Gastroesophageal sphincter (tissue), 4 donors: ENCODE measurements around the gene IL1RAP. TPM values are rescaled to one million over a fixed set of nuclear protein-coding genes. Genes with fewer than 3 reads are reported as not detected.
"Not testable (repeated sequence)": the region's sequence is repeated elsewhere in the genome, so short reads cannot be mapped to it uniquely, and the experiment has no call there.

Experiments
- ATAC-seq: fragments of 150-250 bp; one replicate; pipeline ENCODE4 v1.9.1; 2016; ENCODE audit warnings: mild to moderate bottlenecking, moderate library complexity
- H3K27ac ChIP-seq, 4 donors: fragments of 200-600 bp; sonication (generic) in 3 of 4; 1 replicate in 3 of 4; 2 replicates in 1 of 4; pipeline ENCODE4 v1.5.1; 2016 to 2019
- H3K27me3 ChIP-seq: fragments of 200-600 bp; sonication (generic); one replicate; pipeline ENCODE4 v1.5.1; 2019
- H3K36me3 ChIP-seq, 2 donors: fragments of 200-600 bp; sonication (generic); one replicate each; pipeline ENCODE4 v1.5.1; 2019; ENCODE audit warnings: control low read depth in 1 of 2
- H3K4me1 ChIP-seq, 3 donors: fragments of 200-600 bp; sonication (generic); 1 replicate in 2 of 3; 2 replicates in 1 of 3; pipeline ENCODE4 v1.5.1; 2016 to 2019; ENCODE audit warnings: control low read depth in 2 of 3
- H3K4me3 ChIP-seq, 2 donors: fragments of 200-600 bp; sonication (generic); one replicate each; pipeline ENCODE4 v1.5.1; 2019; ENCODE audit warnings: mild to moderate bottlenecking in 1 of 2, moderate library complexity in 1 of 2
- H3K9me3 ChIP-seq, 3 donors: fragments of 200-600 bp; sonication (generic); one replicate each; pipeline ENCODE4 v1.5.1; 2017 to 2019; ENCODE audit warnings: control low read depth in 2 of 3
- EP300 ChIP-seq: sonication (generic); formaldehyde crosslinking; IDR thresholded peaks from one replicate; pipeline ENCODE4 v1.6.1; 2017; ENCODE audit warnings: antibody characterized with exemption, mild to moderate bottlenecking
- POLR2A ChIP-seq, 2 donors: fragments of 450-650 bp; IDR thresholded peaks; one replicate each; pipeline ENCODE4 v1.6.1; 2017; ENCODE audit warnings: antibody characterized with exemption in 2 of 2, mild to moderate bottlenecking in 2 of 2, moderate library complexity in 1 of 2
- POLR2AphosphoS5 ChIP-seq: sonication (generic); formaldehyde crosslinking; IDR thresholded peaks from one replicate; pipeline ENCODE4 v1.6.1; 2017; ENCODE audit warnings: antibody characterized with exemption
- WGBS, 2 donors: methylation state at CpG; one replicate each; pipeline ENCODE4 v1.1.5; 2018; ENCODE audit warnings: low coverage in 1 of 2; 5-methylcytosine and 5-hydroxymethylcytosine counted together
- total RNA-seq, 4 donors: library from RNA; depleted of rRNA; stranded (reverse); fragments of >200 nt; gene quantifications; one replicate each; pipeline ENCODE4 v1.1.0, GENCODE V29; 2016
- TF ChIP-seq, protein P1 (sequence below), 4 experiments: fragments of 200-600 bp in 2 of 4; fragments of 450-650 bp in 2 of 4; sonication (generic) in 1 of 4; IDR thresholded peaks; one replicate each; pipeline ENCODE4 v1.5.1; 2017 to 2019; ENCODE audit warnings: antibody characterized with exemption in 4 of 4, mild to moderate bottlenecking in 2 of 4, moderate library complexity in 2 of 4

The IL1RAP gene
- total RNA-seq, 4 donors from 2014 or later = 3.2 to 11.0 (median 5.0) TPM

- Histone ChIP-seq H3K36me3 (no peaks in the 10 kb centered on the region), H3K27me3 (no peaks in the 10 kb centered on the region), H3K9me3 (no peaks in the 10 kb centered on the region), H3K27ac (no peak overlapping the region), H3K4me3 (no peak overlapping the region), H3K4me1 (peaks cover 0 to 16% (median 4%) of the 10 kb centered on the region in 3 donors)
- ATAC-seq = no peak
- WGBS, 2 donors = 95 to 100% methylated on average over 1 to 3 of the region's 3 CpGs
- TF ChIP-seq POLR2A (IDR thresholded peaks at IDR 0.05) (no peak), EP300 (no peak), POLR2AphosphoS5 (no peak)
- TF ChIP-seq, protein P1, sequence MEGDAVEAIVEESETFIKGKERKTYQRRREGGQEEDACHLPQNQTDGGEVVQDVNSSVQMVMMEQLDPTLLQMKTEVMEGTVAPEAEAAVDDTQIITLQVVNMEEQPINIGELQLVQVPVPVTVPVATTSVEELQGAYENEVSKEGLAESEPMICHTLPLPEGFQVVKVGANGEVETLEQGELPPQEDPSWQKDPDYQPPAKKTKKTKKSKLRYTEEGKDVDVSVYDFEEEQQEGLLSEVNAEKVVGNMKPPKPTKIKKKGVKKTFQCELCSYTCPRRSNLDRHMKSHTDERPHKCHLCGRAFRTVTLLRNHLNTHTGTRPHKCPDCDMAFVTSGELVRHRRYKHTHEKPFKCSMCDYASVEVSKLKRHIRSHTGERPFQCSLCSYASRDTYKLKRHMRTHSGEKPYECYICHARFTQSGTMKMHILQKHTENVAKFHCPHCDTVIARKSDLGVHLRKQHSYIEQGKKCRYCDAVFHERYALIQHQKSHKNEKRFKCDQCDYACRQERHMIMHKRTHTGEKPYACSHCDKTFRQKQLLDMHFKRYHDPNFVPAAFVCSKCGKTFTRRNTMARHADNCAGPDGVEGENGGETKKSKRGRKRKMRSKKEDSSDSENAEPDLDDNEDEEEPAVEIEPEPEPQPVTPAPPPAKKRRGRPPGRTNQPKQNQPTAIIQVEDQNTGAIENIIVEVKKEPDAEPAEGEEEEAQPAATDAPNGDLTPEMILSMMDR (IDR thresholded peaks at IDR 0.05) = no peak
Measured at GRCh38 chr3:190517687-190518086, 3.8 kb downstream of the IL1RAP start.

DNA sequence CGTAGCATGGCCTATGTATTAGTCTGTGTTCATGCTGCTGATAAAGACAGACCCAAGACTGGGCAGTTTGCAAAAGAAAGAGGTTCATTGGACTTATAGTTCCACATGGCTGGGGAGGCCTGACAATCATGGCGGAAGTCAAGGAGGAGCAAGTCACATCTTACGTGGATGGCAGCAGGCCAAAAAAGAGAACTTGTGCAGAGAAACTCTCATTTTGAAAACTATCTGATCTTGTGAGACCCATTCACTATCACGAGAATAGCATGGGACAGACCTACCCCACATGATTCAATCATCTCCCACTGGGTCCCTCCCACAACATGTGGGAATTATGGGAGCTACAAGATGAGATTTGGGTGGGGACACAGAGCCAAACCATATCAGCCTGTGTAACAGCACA, 4.6 kb downstream of the IL1RAP start:
- not testable (repeated sequence) for H3K36me3 ChIP-seq, H3K9me3 ChIP-seq, H3K27ac ChIP-seq, ATAC-seq, H3K4me3 ChIP-seq, H3K27me3 ChIP-seq
- WGBS, 2 donors = 70 to 81% methylated on average over 2 to 4 of the region's 4 CpGs
- peaks cover 0 to 11% (median 4%) of the 10 kb centered on the region in 3 donors for H3K4me1 ChIP-seq

DNA sequence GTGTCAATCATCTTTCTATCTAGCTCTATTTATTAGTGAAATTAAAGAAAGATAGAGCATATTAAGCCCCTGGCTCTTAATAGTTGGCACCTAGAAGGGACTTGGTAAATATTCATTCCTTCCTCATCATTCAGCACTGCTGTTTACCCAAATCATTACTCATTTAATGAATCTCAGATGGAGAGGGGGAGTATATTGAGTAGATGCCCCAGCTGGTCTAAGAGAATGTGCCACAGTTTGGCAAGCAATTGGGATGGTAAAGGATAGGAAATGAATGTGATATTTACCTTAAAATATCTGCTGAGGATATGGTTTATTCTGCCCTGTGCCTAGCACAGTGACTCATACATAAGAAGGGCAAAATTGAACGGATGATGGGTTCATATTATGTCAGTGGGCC, 6.0 kb downstream of the IL1RAP start:
- H3K4me3 ChIP-seq = no peak overlapping the region
- H3K9me3 ChIP-seq = no peaks in the 10 kb centered on the region
- H3K27ac ChIP-seq = no peak overlapping the region
- H3K27me3 ChIP-seq = no peaks in the 10 kb centered on the region
- H3K36me3 ChIP-seq = no peaks in the 10 kb centered on the region
- peaks cover 0 to 8% (median 4%) of the 10 kb centered on the region in 3 donors for H3K4me1 ChIP-seq
- no peak for TF ChIP-seq POLR2AphosphoS5
- TF ChIP-seq, protein P1 (IDR thresholded peaks at IDR 0.05) = no peak
- TF ChIP-seq EP300 = no peak
- no peak for TF ChIP-seq POLR2A (IDR thresholded peaks at IDR 0.05)
- WGBS, 2 donors = 86% methylated on average over 1 of the region's 1 CpG
- no peak for ATAC-seq

DNA sequence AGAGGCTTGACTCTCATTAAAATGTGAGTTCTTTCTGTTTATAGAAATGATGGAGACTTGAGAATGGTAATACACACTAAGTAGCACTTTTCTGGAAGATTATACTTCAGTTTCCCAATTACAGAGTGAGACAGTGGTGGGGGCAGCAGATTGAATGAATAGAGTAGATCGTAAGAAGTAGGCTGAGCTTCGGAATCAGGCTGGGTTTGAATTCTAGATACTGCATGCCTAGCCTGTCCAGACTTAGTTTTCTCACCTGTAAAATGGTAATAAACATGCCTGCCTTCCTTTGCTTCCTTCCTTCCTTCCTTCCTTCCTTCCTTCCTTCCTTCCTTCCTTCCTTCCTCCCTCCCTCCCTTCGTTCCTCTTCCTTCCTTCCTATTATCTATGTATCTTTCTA, 8.1 kb downstream of the IL1RAP start:
- H3K27ac ChIP-seq = no peak overlapping the region
- H3K4me1 ChIP-seq = no peaks in the 10 kb centered on the region
- H3K4me3 ChIP-seq = no peak overlapping the region
- no peaks in the 10 kb centered on the region for H3K9me3 ChIP-seq
- no peak for ATAC-seq
- no peaks in the 10 kb centered on the region for H3K36me3 ChIP-seq
- TF ChIP-seq, protein P1 (IDR thresholded peaks at IDR 0.05) = no peak
- TF ChIP-seq EP300 (no peak), POLR2AphosphoS5 (no peak), POLR2A (IDR thresholded peaks at IDR 0.05) (no peak)
- 72 to 85% methylated on average over 3 of the region's 3 CpGs for WGBS, 2 donors
- H3K27me3 ChIP-seq = no peaks in the 10 kb centered on the region

DNA sequence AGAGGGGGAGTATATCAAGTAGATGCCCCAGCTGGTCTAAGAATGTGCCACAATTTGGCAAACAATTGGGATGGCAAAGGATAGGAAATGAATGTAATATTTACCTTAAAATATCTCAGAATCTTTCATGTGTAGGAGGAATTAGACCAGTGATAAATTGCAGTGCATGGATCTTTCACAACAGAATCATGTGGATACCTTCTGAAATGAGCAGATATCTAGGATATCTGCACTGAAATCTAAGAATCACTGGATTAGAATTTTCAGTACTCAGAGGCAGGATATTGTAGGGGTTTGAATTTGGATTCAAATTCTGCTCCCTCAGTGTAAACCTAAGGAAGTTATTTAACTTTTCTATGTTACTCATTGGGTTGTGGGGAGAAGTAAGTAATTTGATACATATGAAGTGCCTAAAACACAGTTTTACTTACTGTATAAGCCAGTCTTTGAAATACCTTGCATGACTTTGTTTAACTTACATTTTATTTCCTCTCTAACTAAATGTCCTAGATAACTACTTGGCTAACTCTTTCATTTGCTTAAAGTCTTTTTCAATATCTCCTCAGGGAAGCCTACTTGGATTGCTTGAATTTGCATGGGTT, 8.8 kb downstream of the IL1RAP start:
- TF ChIP-seq, protein P1 (IDR thresholded peaks at IDR 0.05) = no peak
- TF ChIP-seq EP300 (no peak), POLR2AphosphoS5 (no peak), POLR2A (IDR thresholded peaks at IDR 0.05) (no peak)
- H3K4me3 ChIP-seq = no peak overlapping the region
- no peaks in the 10 kb centered on the region for H3K36me3 ChIP-seq
- H3K9me3 ChIP-seq = no peaks in the 10 kb centered on the region
- no peak for ATAC-seq
- no peaks in the 10 kb centered on the region for H3K4me1 ChIP-seq
- H3K27me3 ChIP-seq = no peaks in the 10 kb centered on the region
- no peak overlapping the region for H3K27ac ChIP-seq
